Suprapubic skin (tissue), 4 donors: Measurements from ENCODE around the gene C21orf58. TPM values are rescaled to one million over a fixed set of nuclear protein-coding genes. Genes with fewer than 3 reads are reported as not detected.

ENCODE experiments used
- DNase-seq, 2 donors: peaks; one replicate each; pipeline ENCODE4 v3.0.0-alpha.2; 2019; ENCODE audit warnings: low spot score in 2 of 2
- H3K27ac ChIP-seq: fragments of 200-600 bp; sonication (generic); one replicate; pipeline ENCODE4 v1.5.1; 2019
- H3K27me3 ChIP-seq: fragments of 200-600 bp; sonication (generic); one replicate; pipeline ENCODE4 v1.5.1; 2019
- H3K36me3 ChIP-seq: fragments of 200-600 bp; sonication (generic); one replicate; pipeline ENCODE4 v1.5.1; 2019
- H3K4me1 ChIP-seq: fragments of 200-600 bp; sonication (generic); one replicate; pipeline ENCODE4 v1.5.1; 2019
- H3K4me3 ChIP-seq: fragments of 200-600 bp; sonication (generic); one replicate; pipeline ENCODE4 v1.5.1; 2019; ENCODE audit warnings: mild to moderate bottlenecking
- H3K9me3 ChIP-seq: fragments of 200-600 bp; sonication (generic); one replicate; pipeline ENCODE4 v1.5.1; 2019
- CTCF ChIP-seq, 2 donors: fragments of 200-600 bp in 1 of 2; fragments of 450-650 bp in 1 of 2; sonication (generic) in 1 of 2; IDR thresholded peaks; one replicate each; pipeline ENCODE4 v1.5.1; 2016 to 2019; ENCODE audit warnings: antibody characterized with exemption in 2 of 2, mild to moderate bottlenecking in 1 of 2, moderate library complexity in 1 of 2
- EP300 ChIP-seq: sonication (generic); formaldehyde crosslinking; IDR thresholded peaks from one replicate; pipeline ENCODE4 v1.6.1; 2017; ENCODE audit warnings: antibody characterized with exemption
- POLR2A ChIP-seq, 2 donors: fragments of 450-650 bp; IDR thresholded peaks; one replicate each; pipeline ENCODE4 v1.6.1; 2017; ENCODE audit warnings: antibody characterized with exemption in 2 of 2, mild to moderate bottlenecking in 2 of 2, moderate library complexity in 2 of 2
- POLR2AphosphoS5 ChIP-seq, 3 donors: sonication (generic); formaldehyde crosslinking; IDR thresholded peaks; one replicate each; pipeline ENCODE4 v1.6.1; 2017; ENCODE audit warnings: antibody characterized with exemption in 3 of 3
- WGBS: methylation state at CpG from one replicate; pipeline ENCODE4 v1.1.5; 2018; 5-methylcytosine and 5-hydroxymethylcytosine counted together
- total RNA-seq, 4 donors: library from RNA; depleted of rRNA; stranded (reverse); fragments of >200 nt; gene quantifications; one replicate each; pipeline ENCODE4 v1.1.0, GENCODE V29; 2016

C21orf58 gene
- total RNA-seq, 4 donors from 2014 or later: 0.73 to 9.7 (median 3.5) TPM

DNA sequence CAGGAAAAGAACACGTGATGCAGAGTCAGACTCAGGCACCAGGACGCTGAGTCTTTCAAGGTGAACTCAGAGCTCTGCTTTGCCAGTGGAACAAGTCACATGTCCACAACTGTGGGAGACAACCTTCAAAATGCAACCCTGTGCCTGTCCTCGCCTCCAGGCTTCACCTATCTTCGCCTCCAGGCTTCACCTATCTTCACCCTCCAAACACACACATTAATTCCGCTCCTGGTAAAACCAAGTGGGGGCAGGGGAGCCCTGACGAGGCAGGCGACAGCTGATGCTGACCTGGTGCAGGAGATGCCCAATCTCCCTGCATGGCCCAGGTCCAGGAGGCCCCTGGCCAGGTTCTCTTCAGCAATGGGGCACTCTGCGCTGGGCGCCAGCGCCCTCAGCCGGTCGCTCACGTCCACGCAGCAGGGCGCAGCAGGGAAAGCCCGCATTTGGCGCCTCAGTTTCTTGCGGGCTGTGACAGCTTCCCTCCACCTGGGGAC, 67.1 kb downstream of the C21orf58 start:
- Histone ChIP-seq H3K4me1 (no peaks in the 10 kb centered on the region), H3K4me3 (no peak overlapping the region), H3K27me3 (no peaks in the 10 kb centered on the region), H3K36me3 (peaks cover 98% of the 10 kb centered on the region), H3K27ac (no peak overlapping the region), H3K9me3 (no peaks in the 10 kb centered on the region)
- 97% methylated on average over 18 of the region's 18 CpGs for WGBS
- TF ChIP-seq POLR2AphosphoS5 (IDR thresholded peaks at IDR 0.05): no peak
- TF ChIP-seq CTCF (IDR thresholded peaks at IDR 0.05): no peak
- TF ChIP-seq EP300: no peak
- no peak for TF ChIP-seq POLR2A (IDR thresholded peaks at IDR 0.05)
- no peak for DNase-seq

DNA sequence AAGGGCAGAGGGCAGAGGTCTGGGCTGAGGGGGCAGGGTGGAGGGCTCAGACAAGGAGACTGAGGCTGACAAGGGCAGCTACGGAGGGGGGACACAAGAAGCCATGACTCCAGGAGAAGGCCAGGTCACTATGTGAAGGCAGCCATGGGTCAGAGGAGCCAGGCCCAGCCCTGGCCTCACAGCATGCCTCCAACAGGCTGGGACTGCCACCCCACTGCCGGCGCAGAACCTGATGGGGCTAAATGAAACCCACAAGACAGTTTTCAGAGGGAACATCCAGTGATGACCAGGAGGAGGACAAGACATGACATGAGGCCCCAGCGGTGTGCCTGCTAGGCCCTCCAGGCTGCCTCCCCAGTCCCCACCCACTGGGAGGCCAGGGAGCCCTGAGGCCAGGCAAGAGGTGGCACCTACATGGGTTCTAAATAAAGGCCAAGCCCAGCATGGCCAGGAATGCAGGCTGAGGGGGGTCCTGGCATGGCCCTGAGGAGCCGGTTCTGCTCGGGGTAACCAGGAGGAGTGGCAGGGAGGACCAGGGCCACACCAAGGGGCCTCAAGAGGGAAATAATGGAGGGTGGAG, 67.8 kb downstream of the C21orf58 start:
- TF ChIP-seq POLR2AphosphoS5 (IDR thresholded peaks at IDR 0.05) (no peak), CTCF (IDR thresholded peaks at IDR 0.05) (no peak), POLR2A (IDR thresholded peaks at IDR 0.05) (no peak), EP300 (no peak)
- no peak overlapping the region for H3K27ac ChIP-seq
- WGBS: 90% methylated on average over 6 of the region's 6 CpGs
- no peak for DNase-seq
- H3K27me3 ChIP-seq: no peaks in the 10 kb centered on the region
- no peak overlapping the region for H3K4me3 ChIP-seq
- H3K9me3 ChIP-seq: no peaks in the 10 kb centered on the region
- peaks cover 98% of the 10 kb centered on the region for H3K36me3 ChIP-seq
- no peaks in the 10 kb centered on the region for H3K4me1 ChIP-seq

DNA sequence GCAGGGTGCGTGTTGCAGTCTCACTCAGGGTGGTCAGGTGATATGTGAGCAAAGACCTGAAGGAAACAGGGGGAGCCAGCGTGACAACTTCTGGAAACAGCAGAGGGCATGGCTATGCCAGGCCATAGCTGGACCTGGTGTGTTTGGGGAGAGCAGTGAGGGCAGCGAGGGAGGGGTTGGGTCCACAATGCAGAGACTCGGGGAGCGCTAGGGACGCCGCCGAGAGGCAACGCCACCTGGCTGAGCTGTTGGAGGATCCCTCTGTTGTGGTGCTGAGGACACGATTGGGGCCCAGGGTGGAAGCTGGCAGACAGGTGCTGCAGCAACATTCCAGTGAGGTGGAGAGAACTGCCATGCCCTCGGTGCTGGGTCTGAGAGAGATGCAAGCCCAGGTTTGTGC, 68.5 kb downstream of the C21orf58 start:
- WGBS: 82% methylated on average over 11 of the region's 11 CpGs
- no peak for DNase-seq
- Histone ChIP-seq H3K36me3 (peaks cover 98% of the 10 kb centered on the region), H3K27ac (no peak overlapping the region), H3K27me3 (no peaks in the 10 kb centered on the region), H3K9me3 (no peaks in the 10 kb centered on the region), H3K4me3 (no peak overlapping the region), H3K4me1 (no peaks in the 10 kb centered on the region)
- no peak for TF ChIP-seq POLR2AphosphoS5 (IDR thresholded peaks at IDR 0.05)
- no peak for TF ChIP-seq CTCF (IDR thresholded peaks at IDR 0.05)
- TF ChIP-seq POLR2A (IDR thresholded peaks at IDR 0.05): no peak
- TF ChIP-seq EP300: no peak

- Histone ChIP-seq H3K36me3 (peaks cover 99% of the 10 kb centered on the region), H3K9me3 (no peaks in the 10 kb centered on the region), H3K4me3 (no peak overlapping the region), H3K4me1 (no peaks in the 10 kb centered on the region), H3K27me3 (no peaks in the 10 kb centered on the region), H3K27ac (no peak overlapping the region)
- 81% methylated on average over 11 of the region's 12 CpGs for whole genome bisulfite sequencing
- no peak for DNase-seq
- TF ChIP-seq POLR2AphosphoS5 (IDR thresholded peaks at IDR 0.05) (no peak), CTCF (IDR thresholded peaks at IDR 0.05) (no peak), EP300 (no peak), POLR2A (IDR thresholded peaks at IDR 0.05) (no peak)
These were observed 69.3 kb downstream of the C21orf58 start for GRCh38 chr21:46254208-46254975.

DNA sequence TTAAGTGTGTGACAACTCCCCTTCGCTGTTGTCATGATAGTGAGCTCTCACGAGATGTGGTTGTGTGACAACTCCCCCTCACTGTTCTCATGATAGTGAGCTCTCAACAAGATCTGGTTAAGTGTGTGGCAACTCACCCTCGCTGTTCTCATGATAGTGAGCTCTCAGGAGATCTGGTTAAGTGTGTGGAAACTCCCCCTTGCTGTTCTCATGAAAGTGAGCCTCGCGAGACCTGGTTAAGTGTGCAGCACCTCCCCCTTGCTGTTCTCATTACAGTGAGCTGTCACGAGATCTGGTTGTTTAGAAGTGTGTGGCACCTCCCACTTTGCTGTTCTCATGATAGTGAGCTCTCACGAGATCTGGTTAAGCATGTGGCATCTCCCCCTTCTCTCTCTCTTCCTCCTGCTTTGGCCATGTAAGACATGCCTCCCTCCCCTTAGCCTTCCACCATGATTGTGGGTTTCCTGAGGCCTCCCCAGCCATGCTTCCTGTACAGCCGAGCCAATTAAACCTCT, 70.0 kb downstream of the C21orf58 start:
- Histone ChIP-seq H3K27me3 (no peaks in the 10 kb centered on the region), H3K9me3 (no peaks in the 10 kb centered on the region), H3K27ac (no peak overlapping the region), H3K4me1 (no peaks in the 10 kb centered on the region), H3K4me3 (no peak overlapping the region), H3K36me3 (peaks cover 99% of the 10 kb centered on the region)
- 76% methylated on average over 8 of the region's 8 CpGs for WGBS
- no peak for DNase-seq
- TF ChIP-seq POLR2AphosphoS5 (IDR thresholded peaks at IDR 0.05) (no peak), POLR2A (IDR thresholded peaks at IDR 0.05) (no peak), EP300 (no peak), CTCF (IDR thresholded peaks at IDR 0.05) (no peak)
